HEK293 (cell line): ENCODE results near the gene BICC1.

ENCODE experiments used
- CTCF ChIA-PET: fragments of 350-600 bp; formaldehyde crosslinking; extraction: SDS; loops from one replicate; lab custom pipeline; 2021; ENCODE audit warnings: antibody characterized with exemption; lab: Yijun Ruan, JAX
- POLR2A ChIA-PET: fragments of 300-600 bp; formaldehyde crosslinking; extraction: SDS; loops from one replicate; lab custom pipeline; 2020; ENCODE audit warnings: antibody characterized with exemption, inconsistent platforms; lab: Yijun Ruan, JAX
- H3K27ac ChIP-seq: fragments of 200-500 bp; sonication (Bioruptor generic); 2 replicates; pipeline ENCODE4 v1.5.1; 2014; ENCODE audit warnings: low read depth, low read length, control low read depth, inconsistent platforms; ENCODE audit errors: extremely low read depth
- H3K36me3 ChIP-seq, 2 experiments: fragments of 200-500 bp in 1 of 2; sonication (Bioruptor generic) in 1 of 2; 1 replicate in 1 of 2; 2 replicates in 1 of 2; pipeline ENCODE4 v1.5.1; 2014 to 2017; ENCODE audit warnings: inconsistent platforms in 2 of 2, low read length in 2 of 2; ENCODE audit not compliant: control insufficient read depth in 2 of 2, insufficient read depth in 1 of 2
- H3K4me1 ChIP-seq: fragments of 200-500 bp; sonication (Bioruptor generic); 2 replicates; pipeline ENCODE4 v1.5.1; 2014; ENCODE audit warnings: mild to moderate bottlenecking, low read length, inconsistent platforms; ENCODE audit not compliant: control insufficient read depth, insufficient read depth
- H3K4me3 ChIP-seq: 2 replicates; pipeline ENCODE4 v1.5.1; 2011; ENCODE audit warnings: low read depth, mild to moderate bottlenecking, control low read depth, low read length, moderate library complexity
- H3K9me3 ChIP-seq: fragments of 200-500 bp; sonication (Bioruptor generic); 2 replicates; pipeline ENCODE4 v1.5.1; 2014; ENCODE audit warnings: low read depth, low read length, inconsistent platforms; ENCODE audit not compliant: control insufficient read depth, insufficient read depth
- KLF16 ChIP-seq: fragments of 450-650 bp; formaldehyde crosslinking; IDR thresholded peaks from 2 replicates; pipeline ENCODE4 v1.5.1; 2017; ENCODE audit warnings: missing biosample characterization, missing genetic modification characterization
- KLF9 ChIP-seq: fragments of 450-650 bp; formaldehyde crosslinking; IDR thresholded peaks from 2 replicates; pipeline ENCODE4 v1.5.1; 2016; ENCODE audit warnings: missing biosample characterization, missing genetic modification characterization, low read depth
- SCRT2 ChIP-seq: fragments of 450-650 bp; formaldehyde crosslinking; IDR thresholded peaks from 2 replicates; pipeline ENCODE4 v1.5.1; 2016; ENCODE audit warnings: missing biosample characterization, missing genetic modification characterization
- SETDB1 ChIP-seq: IDR thresholded peaks from one replicate; pipeline ENCODE4 v1.6.1; 2017; ENCODE audit warnings: mild to moderate bottlenecking, low read length, moderate library complexity, mixed read lengths; ENCODE audit not compliant: insufficient read length
- ZBTB7A ChIP-seq: fragments of 450-650 bp; formaldehyde crosslinking; IDR thresholded peaks from 2 replicates; pipeline ENCODE4 v1.5.1; 2016; ENCODE audit warnings: low read depth, missing biosample characterization, missing genetic modification characterization
- ZFHX2 ChIP-seq: fragments of 450-650 bp; formaldehyde crosslinking; conservative IDR thresholded peaks from 2 replicates; pipeline ENCODE4 v1.5.1; 2016; ENCODE audit warnings: missing biosample characterization, missing genetic modification characterization
- ZNF2 ChIP-seq: fragments of 450-650 bp; formaldehyde crosslinking; IDR thresholded peaks from 2 replicates; pipeline ENCODE4 v1.5.1; 2016; ENCODE audit warnings: missing biosample characterization, missing genetic modification characterization
- ZNF211 ChIP-seq: fragments of 450-650 bp; formaldehyde crosslinking; IDR thresholded peaks from 2 replicates; pipeline ENCODE4 v1.5.1; 2016; ENCODE audit warnings: low read depth, missing biosample characterization, missing genetic modification characterization
- ZNF223 ChIP-seq: fragments of 450-650 bp; formaldehyde crosslinking; IDR thresholded peaks from 2 replicates; pipeline ENCODE4 v1.5.1; 2016; ENCODE audit warnings: missing biosample characterization, missing genetic modification characterization
- ZNF274 ChIP-seq, 2 experiments: fragments of 200-500 bp in 1 of 2; fragments of 450-650 bp in 1 of 2; sonication (Bioruptor generic) in 1 of 2; formaldehyde crosslinking in 1 of 2; IDR thresholded peaks; 2 replicates each; pipeline versions ENCODE4 v1.5.1 to v1.6.1; 2014 to 2016; ENCODE audit warnings: borderline replicate concordance in 1 of 2, inconsistent platforms in 1 of 2, low read length in 1 of 2, missing biosample characterization in 1 of 2, missing genetic modification characterization in 1 of 2
- ZNF416 ChIP-seq: fragments of 450-650 bp; formaldehyde crosslinking; IDR thresholded peaks from 2 replicates; pipeline ENCODE4 v1.5.1; 2016; ENCODE audit warnings: missing biosample characterization, missing genetic modification characterization
- ZNF558 ChIP-seq: fragments of 450-650 bp; formaldehyde crosslinking; IDR thresholded peaks from 2 replicates; pipeline ENCODE4 v1.5.1; 2016; ENCODE audit warnings: missing biosample characterization, missing genetic modification characterization
- ZNF596 ChIP-seq: fragments of 450-650 bp; IDR thresholded peaks from 2 replicates; pipeline ENCODE4 v1.5.0; 2018; ENCODE audit warnings: missing biosample characterization, mild to moderate bottlenecking, missing genetic modification characterization, moderate library complexity
- ZNF785 ChIP-seq: fragments of 450-650 bp; formaldehyde crosslinking; IDR thresholded peaks from 2 replicates; pipeline ENCODE4 v1.5.1; 2016; ENCODE audit warnings: missing biosample characterization, missing genetic modification characterization
- ZNF791 ChIP-seq: fragments of 450-650 bp; formaldehyde crosslinking; IDR thresholded peaks from 2 replicates; pipeline ENCODE4 v1.5.1; 2016; ENCODE audit warnings: missing biosample characterization, missing genetic modification characterization
- ZXDB ChIP-seq: fragments of 450-650 bp; formaldehyde crosslinking; IDR thresholded peaks from 2 replicates; pipeline ENCODE4 v1.5.1; 2016; ENCODE audit warnings: missing biosample characterization, missing genetic modification characterization
- TF ChIP-seq, protein P1 (sequence below): fragments of 450-650 bp; formaldehyde crosslinking; IDR thresholded peaks from 2 replicates; pipeline ENCODE4 v1.5.1; 2017; ENCODE audit warnings: missing biosample characterization, missing genetic modification characterization
- TF ChIP-seq, protein P2 (sequence below): fragments of 450-650 bp; formaldehyde crosslinking; IDR thresholded peaks from 2 replicates; pipeline ENCODE4 v1.5.1; 2016; ENCODE audit warnings: missing biosample characterization, missing genetic modification characterization
- TF ChIP-seq, protein P3 (sequence below): fragments of 450-650 bp; formaldehyde crosslinking; IDR thresholded peaks from 2 replicates; pipeline ENCODE4 v1.5.1; 2016; ENCODE audit warnings: missing biosample characterization, missing genetic modification characterization
- TF ChIP-seq, protein P4 (sequence below): fragments of 450-650 bp; formaldehyde crosslinking; IDR thresholded peaks from 2 replicates; pipeline ENCODE4 v1.5.1; 2016; ENCODE audit warnings: missing biosample characterization, missing genetic modification characterization

BICC1 gene

DNA sequence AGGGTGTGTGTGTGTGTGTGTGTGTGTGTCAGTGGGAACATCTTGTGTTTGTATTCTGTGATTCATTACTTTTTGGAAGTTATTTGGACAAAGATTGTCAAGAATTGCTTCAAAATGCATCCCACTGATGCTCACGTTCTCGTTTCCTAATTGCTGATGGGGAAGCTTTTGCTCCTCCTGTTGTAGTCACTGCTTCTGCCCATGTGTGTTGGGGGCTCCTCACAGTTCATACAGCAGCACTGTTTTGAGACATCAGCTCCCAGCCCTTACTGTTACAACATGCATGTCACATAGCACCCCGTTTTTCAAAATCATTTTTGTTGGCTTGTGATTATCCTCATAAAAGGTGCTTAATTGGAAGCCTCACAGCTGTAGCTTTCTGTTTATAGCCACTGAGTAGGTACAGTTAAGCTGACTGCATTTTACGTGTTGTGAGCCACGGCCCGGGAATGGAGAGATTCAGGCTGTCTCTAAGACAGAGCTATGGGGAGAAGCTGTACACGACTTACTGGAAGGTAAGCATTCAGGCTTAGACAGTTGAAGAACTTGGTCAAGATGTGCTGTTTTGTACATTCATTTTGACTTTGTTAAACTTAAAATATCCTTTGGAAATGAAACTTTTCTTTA is 87.4 kb downstream of the BICC1 start (continued):
- TF ChIP-seq ZNF274 (IDR thresholded peaks at IDR 0.05; ENCODE audit: low read length) (no peak), ZNF274 (tag by site-specific recombination; IDR thresholded peaks at IDR 0.05; ENCODE audit: borderline replicate concordance) (no peak), ZFHX2 (tag by site-specific recombination) (no peak), ZNF2 (tag by site-specific recombination) (no peak)
- TF ChIP-seq, protein P1, sequence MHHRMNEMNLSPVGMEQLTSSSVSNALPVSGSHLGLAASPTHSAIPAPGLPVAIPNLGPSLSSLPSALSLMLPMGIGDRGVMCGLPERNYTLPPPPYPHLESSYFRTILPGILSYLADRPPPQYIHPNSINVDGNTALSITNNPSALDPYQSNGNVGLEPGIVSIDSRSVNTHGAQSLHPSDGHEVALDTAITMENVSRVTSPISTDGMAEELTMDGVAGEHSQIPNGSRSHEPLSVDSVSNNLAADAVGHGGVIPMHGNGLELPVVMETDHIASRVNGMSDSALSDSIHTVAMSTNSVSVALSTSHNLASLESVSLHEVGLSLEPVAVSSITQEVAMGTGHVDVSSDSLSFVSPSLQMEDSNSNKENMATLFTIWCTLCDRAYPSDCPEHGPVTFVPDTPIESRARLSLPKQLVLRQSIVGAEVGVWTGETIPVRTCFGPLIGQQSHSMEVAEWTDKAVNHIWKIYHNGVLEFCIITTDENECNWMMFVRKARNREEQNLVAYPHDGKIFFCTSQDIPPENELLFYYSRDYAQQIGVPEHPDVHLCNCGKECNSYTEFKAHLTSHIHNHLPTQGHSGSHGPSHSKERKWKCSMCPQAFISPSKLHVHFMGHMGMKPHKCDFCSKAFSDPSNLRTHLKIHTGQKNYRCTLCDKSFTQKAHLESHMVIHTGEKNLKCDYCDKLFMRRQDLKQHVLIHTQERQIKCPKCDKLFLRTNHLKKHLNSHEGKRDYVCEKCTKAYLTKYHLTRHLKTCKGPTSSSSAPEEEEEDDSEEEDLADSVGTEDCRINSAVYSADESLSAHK (tag by site-specific recombination): no peak

DNA sequence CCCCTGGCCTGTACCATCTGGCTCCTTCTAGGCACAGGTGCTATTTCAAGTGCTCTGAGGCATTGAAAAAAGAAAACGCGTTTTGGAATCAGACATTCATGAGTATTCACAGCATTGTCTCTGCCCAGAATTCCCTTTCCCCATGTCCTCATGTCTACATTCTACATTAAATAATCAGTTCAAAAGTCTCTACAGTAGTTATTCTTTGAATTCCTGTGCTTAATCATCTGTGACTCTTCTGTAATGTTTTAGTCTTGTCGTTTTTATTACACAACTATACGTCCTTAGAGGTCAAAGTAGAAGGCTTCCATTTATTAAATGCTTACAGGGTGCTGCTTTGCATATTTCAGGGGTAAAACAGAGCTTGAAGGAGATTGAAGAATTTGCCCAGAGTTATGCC is 95.7 kb downstream of the BICC1 start:
- POLR2A ChIA-PET: no interaction called here
- H3K27ac ChIP-seq: no peak overlapping the region
- H3K4me1 ChIP-seq: no peaks in the 10 kb centered on the region
- CTCF ChIA-PET: interaction anchor here (0.7 to 1.1 kb wide), 3 partner anchors 14 to 108 kb away, joined by 3 read pairs; no protein-coding TSS in a partner anchor
- no peaks in the 10 kb centered on the region for H3K9me3 ChIP-seq
- TF ChIP-seq ZNF416 (tag by site-specific recombination) (no peak), SCRT2 (tag by site-specific recombination) (no peak), KLF9 (tag by site-specific recombination) (no peak), ZBTB7A (no peak), SETDB1 (no peak), ZNF223 (tag by site-specific recombination) (no peak), ZNF596 (no peak), ZNF558 (no peak), ZNF211 (no peak), ZNF791 (tag by site-specific recombination) (no peak), KLF16 (tag by site-specific recombination) (no peak), ZXDB (no peak), ZNF785 (tag by site-specific recombination) (no peak)
- TF ChIP-seq, protein P2, sequence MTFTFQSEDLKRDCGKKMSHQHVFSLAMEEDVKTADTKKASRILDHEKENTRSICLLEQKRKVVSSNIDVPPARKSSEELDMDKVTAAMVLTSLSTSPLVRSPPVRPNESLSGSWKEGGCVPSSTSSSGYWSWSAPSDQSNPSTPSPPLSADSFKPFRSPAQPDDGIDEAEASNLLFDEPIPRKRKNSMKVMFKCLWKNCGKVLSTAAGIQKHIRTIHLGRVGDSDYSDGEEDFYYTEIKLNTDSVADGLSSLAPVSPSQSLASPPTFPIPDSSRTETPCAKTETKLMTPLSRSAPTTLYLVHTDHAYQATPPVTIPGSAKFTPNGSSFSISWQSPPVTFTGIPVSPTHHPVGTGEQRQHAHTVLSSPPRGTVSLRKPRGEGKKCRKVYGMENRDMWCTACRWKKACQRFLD (tag by site-specific recombination): no peak
- TF ChIP-seq, protein P3, sequence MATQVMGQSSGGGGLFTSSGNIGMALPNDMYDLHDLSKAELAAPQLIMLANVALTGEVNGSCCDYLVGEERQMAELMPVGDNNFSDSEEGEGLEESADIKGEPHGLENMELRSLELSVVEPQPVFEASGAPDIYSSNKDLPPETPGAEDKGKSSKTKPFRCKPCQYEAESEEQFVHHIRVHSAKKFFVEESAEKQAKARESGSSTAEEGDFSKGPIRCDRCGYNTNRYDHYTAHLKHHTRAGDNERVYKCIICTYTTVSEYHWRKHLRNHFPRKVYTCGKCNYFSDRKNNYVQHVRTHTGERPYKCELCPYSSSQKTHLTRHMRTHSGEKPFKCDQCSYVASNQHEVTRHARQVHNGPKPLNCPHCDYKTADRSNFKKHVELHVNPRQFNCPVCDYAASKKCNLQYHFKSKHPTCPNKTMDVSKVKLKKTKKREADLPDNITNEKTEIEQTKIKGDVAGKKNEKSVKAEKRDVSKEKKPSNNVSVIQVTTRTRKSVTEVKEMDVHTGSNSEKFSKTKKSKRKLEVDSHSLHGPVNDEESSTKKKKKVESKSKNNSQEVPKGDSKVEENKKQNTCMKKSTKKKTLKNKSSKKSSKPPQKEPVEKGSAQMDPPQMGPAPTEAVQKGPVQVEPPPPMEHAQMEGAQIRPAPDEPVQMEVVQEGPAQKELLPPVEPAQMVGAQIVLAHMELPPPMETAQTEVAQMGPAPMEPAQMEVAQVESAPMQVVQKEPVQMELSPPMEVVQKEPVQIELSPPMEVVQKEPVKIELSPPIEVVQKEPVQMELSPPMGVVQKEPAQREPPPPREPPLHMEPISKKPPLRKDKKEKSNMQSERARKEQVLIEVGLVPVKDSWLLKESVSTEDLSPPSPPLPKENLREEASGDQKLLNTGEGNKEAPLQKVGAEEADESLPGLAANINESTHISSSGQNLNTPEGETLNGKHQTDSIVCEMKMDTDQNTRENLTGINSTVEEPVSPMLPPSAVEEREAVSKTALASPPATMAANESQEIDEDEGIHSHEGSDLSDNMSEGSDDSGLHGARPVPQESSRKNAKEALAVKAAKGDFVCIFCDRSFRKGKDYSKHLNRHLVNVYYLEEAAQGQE (tag by site-specific recombination): no peak
- TF ChIP-seq, protein P4, sequence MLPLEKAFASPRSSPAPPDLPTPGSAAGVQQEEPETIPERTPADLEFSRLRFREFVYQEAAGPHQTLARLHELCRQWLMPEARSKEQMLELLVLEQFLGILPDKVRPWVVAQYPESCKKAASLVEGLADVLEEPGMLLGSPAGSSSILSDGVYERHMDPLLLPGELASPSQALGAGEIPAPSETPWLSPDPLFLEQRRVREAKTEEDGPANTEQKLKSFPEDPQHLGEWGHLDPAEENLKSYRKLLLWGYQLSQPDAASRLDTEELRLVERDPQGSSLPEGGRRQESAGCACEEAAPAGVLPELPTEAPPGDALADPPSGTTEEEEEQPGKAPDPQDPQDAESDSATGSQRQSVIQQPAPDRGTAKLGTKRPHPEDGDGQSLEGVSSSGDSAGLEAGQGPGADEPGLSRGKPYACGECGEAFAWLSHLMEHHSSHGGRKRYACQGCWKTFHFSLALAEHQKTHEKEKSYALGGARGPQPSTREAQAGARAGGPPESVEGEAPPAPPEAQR: no peak
- no peak overlapping the region for H3K4me3 ChIP-seq
- no peaks in the 10 kb centered on the region for H3K36me3 ChIP-seq
